Stimulated activated CD8-positive, alpha-beta memory T cell treated with anti-CD3 and anti-CD28 coated beads, Interleukin-4, amount 100 ng/mL, for 48 hours (primary cell): Measurements from ENCODE around the gene GNA12.
A peak's percentile ranks its signal among the peaks of the same experiment; 100 is the strongest.
"Not testable (repeated sequence)": the region's sequence is repeated elsewhere in the genome, so short reads cannot be mapped to it uniquely, and the experiment has no call there.

ENCODE experiments used
- DNase-seq: peaks from one replicate; pipeline ENCODE4 v3.0.0-alpha.2; 2020

Gene GNA12

DNA sequence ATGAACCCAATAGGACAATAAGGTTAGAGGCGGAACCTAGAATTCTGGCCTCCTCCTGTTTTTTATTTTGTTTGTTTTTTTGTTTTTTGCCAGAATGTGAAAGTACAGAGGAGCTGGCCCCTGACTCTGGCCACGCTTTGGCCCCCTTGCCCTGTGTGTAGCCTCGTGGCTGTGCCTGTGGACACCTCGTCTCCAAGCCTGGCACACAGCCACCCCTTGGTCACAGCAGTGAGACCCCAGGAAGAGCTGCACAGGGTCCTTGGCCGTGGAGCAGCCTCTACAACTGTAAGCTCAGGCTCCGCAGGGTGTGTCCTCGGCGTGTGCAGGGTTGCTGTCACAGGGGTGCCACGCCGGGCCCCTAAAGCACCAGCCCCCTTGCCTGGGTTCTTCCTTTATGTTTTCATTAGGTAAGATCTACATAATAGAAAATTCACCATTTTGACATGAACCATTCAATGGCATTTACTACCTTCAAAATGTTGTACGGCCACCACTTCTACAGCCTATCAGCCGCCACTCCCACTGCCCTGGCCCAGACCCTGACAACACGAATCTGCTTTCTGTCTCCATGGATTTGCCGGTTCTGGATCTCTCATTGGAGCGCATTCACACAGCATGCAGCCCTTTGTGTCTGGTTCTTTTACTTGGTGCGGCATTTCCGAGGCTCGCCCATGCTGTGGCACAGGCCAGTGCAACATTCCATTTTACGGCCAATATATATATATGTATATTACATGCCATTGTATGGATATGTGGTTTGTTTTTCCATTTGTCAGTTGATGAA lies 105.2 kb downstream of the GNA12 start:
- DNase-seq, result peak; percentile 6

GRCh38 chr7:2737771-2738540 lies 106.2 kb downstream of the GNA12 start:
- peak; percentile 1 for DNase-seq

- DNase-seq, result peak; percentile 19
These were observed 106.9 kb downstream of the GNA12 start for GRCh38 chr7:2737005-2737743.

- peak; percentile 19 for DNase-seq
These were observed 107.6 kb downstream of the GNA12 start for GRCh38 chr7:2736411-2736914.

GRCh38 chr7:2735744-2736143 lies 108.4 kb downstream of the GNA12 start:
- DNase-seq, result peak; percentile 18

DNA sequence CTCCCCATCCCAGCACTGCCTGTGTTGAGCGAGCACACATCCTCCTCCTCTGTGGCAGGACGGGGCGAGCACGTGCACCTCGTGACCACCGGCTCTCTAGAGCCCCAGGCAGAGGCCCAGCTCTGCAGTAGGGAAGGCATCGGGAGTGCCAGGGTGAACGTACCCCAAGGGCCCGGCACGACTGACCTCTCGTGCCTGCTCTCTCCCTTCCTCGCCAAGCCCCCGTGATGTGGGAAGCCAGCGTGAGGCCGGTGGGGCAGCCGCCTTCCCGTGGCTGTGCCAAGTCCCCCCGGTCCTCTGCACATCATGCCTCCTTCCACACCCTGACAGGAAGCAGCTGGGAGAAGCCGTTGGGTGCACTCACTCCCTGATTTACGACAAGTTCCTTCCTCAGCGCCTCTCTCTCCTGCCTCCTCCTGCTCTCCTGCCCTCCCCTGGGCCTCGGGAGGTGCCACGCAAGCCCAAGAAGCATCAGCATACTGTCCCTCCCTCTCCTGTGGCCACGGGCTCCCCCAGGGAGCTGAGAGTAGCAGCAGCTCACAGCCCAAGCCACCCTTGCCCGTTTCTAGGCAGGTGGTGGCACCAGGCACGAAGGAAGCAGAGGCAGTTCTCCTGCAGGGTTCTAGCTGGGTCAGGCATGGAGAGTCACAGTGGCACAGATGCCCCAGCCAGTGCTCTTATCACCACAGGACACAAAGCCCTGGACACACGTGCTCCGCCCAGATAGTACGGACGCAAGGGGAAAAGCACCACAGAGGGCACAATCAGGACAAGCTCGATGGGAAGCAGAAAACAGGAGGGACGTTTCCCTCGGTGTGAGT lies 109.1 kb downstream of the GNA12 start:
- DNase-seq, result peak; percentile 26

- peak; percentile 20 for DNase-seq
These were observed 109.9 kb downstream of the GNA12 start for GRCh38 chr7:2734084-2734686.

GRCh38 chr7:2732959-2733584 lies 111.0 kb downstream of the GNA12 start:
- DNase-seq, result peak; percentile 20

- peak; percentile 19 for DNase-seq
These were observed 111.7 kb downstream of the GNA12 start for GRCh38 chr7:2732388-2732787.

GRCh38 chr7:2730846-2731770 lies 113.0 kb downstream of the GNA12 start:
- peak; percentile 12 for DNase-seq

- DNase-seq, result peak; percentile 15
These were observed 114.0 kb downstream of the GNA12 start for GRCh38 chr7:2729893-2730716.

- peak; percentile 17 for DNase-seq
These were observed 114.8 kb downstream of the GNA12 start for GRCh38 chr7:2729031-2729892.

- DNase-seq, result no peak
These were observed 115.6 kb downstream of the GNA12 start for GRCh38 chr7:2728316-2729030.

- not testable (repeated sequence) for DNase-seq
These were observed 116.9 kb downstream of the GNA12 start for GRCh38 chr7:2727206-2727605.

GRCh38 chr7:2726316-2727018 lies 117.6 kb downstream of the GNA12 start:
- peak; percentile 19 for DNase-seq

DNA sequence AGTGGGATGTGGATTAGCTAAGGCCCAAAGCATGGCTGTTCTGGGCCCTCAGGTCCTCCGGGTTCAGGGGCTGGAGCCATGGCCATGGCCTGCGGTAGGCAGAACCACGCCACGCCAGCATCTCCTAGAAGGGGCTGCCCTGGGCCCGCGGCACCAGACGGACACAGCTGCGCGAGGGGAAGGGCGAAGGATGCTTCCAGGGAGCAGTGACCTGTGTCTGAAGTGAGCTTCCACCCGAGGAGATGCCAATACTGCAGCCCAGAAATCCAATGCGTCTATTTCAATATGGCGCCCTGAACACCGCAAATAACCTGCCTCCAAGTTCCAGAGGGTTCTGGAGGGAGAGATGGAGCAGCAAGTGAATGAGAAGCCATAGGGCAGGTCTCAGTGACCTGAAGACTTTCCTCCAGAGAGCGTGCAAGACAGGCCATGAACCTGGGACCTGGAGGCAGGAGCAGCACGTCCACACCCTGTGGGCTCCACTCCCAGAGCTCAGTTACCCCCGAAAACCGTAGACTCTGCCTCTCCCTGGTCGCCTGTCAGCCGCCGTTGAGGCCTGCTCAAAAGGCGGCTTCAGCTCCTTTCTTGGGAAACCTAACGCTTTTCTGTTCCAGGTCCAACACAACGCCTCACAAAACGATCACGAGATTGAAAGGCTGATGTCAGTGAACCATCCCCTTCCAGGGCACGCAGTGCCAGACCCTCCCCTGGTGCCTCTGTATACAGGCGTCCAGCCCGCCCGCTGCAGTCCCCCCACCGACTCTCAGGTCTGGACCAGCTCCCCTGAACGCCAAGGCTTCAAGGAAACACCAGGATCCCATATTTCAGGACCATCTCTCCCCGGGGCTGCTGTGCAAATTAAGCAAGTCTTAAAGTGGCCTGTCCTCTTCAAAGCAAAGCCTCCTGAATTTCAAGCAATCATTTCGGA lies 118.7 kb downstream of the GNA12 start:
- peak; percentile 8 for DNase-seq
